ENCODE measurements around the gene ITGB4. TPM values are rescaled to one million over a fixed set of nuclear protein-coding genes. Genes with fewer than 3 reads are reported as not detected.
A peak's percentile ranks its signal among the peaks of the same experiment; 100 is the strongest.

ITGB4 gene
- total and polyA plus RNA-seq, 2 of the 13 experiments (the other 11 are each of a cell fraction or from before 2014, with no cell fraction given) = 6.9 to 14.5 TPM

GRCh38 chr17:75757086-75757681 lies 35.9 kb downstream of the ITGB4 start:
- H3K27me3 ChIP-seq (ENCODE audit: control insufficient read depth in 1 of 2, insufficient read depth in 2 of 2, low read length in 2 of 2) = no peaks in the 10 kb centered on the region
- H3K27ac ChIP-seq (ENCODE audit: extremely low read length, insufficient read depth, low read length) = no peak overlapping the region
- WGBS (ENCODE audit: low lambda C conversion rate) = 90% methylated on average over 20 of the region's 21 CpGs
- H4K20me1 ChIP-seq (ENCODE audit: insufficient read depth, low read length) = no peaks in the 10 kb centered on the region
- H3K9ac ChIP-seq (ENCODE audit: insufficient read depth, low read depth, low read length) = no peak overlapping the region
- in situ Hi-C loops (cut with HindIII; ENCODE audit: extremely low pct_ligation_motif_present, low pct_unique_long_range_greater_than_20kb) (loop anchor here (10.0 kb wide), 1 partner anchor 142 kb away; no protein-coding TSS in a partner anchor), intact Hi-C loops (cut with micrococcal nuclease; ENCODE audit: unreplicated experiment) (no loop called here)
- ChIA-PET POLR2A (interaction anchor here (1.0 to 5.8 kb wide), 3 partner anchors 7 to 23 kb away, joined by 4 to 116 read pairs (median 66); partner anchors contain the start of gene GALK1), CTCF (ENCODE audit: low intra/inter-chr PET ratio, low total read pairs) (no interaction called here)
- BruUV-seq (replicated peaks) = no TSS peak
- no peaks in the 10 kb centered on the region for H3K9me3 ChIP-seq (ENCODE audit: low read length)
- no peaks in the 10 kb centered on the region for H3K36me3 ChIP-seq (replicated peaks in 1 of 2; ENCODE audit: control insufficient read depth in 1 of 2, insufficient read depth in 2 of 2, low read length in 2 of 2)
- FAIRE-seq (no peak), ATAC-seq (no peak), DNase-seq (ENCODE audit: low spot score) (no peak)
- no peaks in the 10 kb centered on the region for H3K79me2 ChIP-seq (ENCODE audit: insufficient read depth, low read length)
- TF ChIP-seq ZFP91 (CRISPR knock-in tag; IDR thresholded peaks at IDR 0.05; ENCODE audit: borderline replicate concordance) = 0 out of 2 replicates have a peak, but pooled peaks have one; percentile 12
- no peak for TF ChIP-seq ZNF660 (CRISPR knock-in tag; IDR thresholded peaks at IDR 0.05; ENCODE audit: borderline replicate concordance, low read depth)
- no peak overlapping the region for H3K4me2 ChIP-seq (ENCODE audit: low read depth, low read length)
- peaks cover 63% of the 10 kb centered on the region for H3K4me1 ChIP-seq (ENCODE audit: insufficient read depth, low read length)
- no peak overlapping the region for H3K4me3 ChIP-seq (replicated peaks in 1 of 3; ENCODE audit: insufficient read depth in 1 of 3, low read depth in 2 of 3, low read length in 3 of 3)
- no peak overlapping the region for H2AFZ ChIP-seq (ENCODE audit: low read length)

DNA sequence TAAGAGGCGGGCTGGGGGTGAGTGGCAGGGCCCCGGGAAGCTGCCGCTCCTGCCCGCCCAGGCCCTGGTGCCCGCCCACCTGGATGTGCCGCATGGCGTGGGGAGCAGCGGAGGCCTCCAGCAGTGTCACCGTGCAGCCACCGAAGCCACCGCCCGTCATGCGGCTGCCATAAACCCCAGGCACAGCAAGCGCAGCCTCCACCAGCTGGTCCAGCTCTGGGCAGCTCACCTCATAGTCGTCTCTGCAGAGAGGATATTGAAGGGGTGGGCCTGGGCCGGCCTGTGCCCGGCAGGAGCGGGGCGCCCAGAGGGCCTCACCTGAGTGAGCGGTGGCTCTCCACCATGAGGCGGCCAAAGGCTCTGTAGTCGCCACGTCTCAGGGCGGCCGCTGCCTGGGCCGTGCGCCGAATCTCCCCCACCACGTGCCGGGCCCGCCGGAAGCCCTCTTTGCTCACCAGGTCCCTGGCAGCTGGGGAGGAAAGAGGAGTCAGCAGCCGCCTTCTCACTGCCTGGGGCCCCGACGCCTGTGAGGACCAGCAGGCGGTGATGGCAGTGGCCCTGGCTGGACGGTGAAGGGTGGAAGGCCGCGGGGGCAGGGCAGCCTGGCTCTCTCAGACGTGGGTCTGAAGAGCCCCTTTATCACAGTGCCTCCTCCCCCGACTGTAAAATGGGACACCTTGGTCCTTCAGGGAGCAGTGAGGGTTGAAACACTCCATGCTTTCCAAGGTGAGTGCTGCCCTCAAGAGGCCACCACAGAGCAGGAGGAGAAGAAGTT lies 37.1 kb downstream of the ITGB4 start:
- H3K4me2 ChIP-seq (ENCODE audit: low read depth, low read length) = no peak overlapping the region
- DNase-seq (ENCODE audit: low spot score) (no peak), ATAC-seq (no peak; the same call in 2 of the 3 replicates), FAIRE-seq (peak; percentile 64)
- no peak overlapping the region for H2AFZ ChIP-seq (ENCODE audit: low read length)
- no peaks in the 10 kb centered on the region for H3K9me3 ChIP-seq (ENCODE audit: low read length)
- H4K20me1 ChIP-seq (ENCODE audit: insufficient read depth, low read length) = no peaks in the 10 kb centered on the region
- no peak overlapping the region for H3K9ac ChIP-seq (ENCODE audit: insufficient read depth, low read depth, low read length)
- no peaks in the 10 kb centered on the region for H3K36me3 ChIP-seq (replicated peaks in 1 of 2; ENCODE audit: control insufficient read depth in 1 of 2, insufficient read depth in 2 of 2, low read length in 2 of 2)
- H3K4me3 ChIP-seq (replicated peaks in 1 of 3; ENCODE audit: insufficient read depth in 1 of 3, low read depth in 2 of 3, low read length in 3 of 3) = no peak overlapping the region
- H3K79me2 ChIP-seq (ENCODE audit: insufficient read depth, low read length) = no peaks in the 10 kb centered on the region
- intact Hi-C loops (cut with micrococcal nuclease; ENCODE audit: unreplicated experiment) = no loop called here
- peaks cover 65% of the 10 kb centered on the region for H3K4me1 ChIP-seq (ENCODE audit: insufficient read depth, low read length)
- BruUV-seq (replicated peaks) = no TSS peak
- CTCF ChIA-PET (ENCODE audit: low intra/inter-chr PET ratio, low total read pairs) = interaction anchor here (1.4 kb wide), 1 partner anchor 14 kb away, joined by 3 read pairs; no protein-coding TSS in a partner anchor
- H3K27ac ChIP-seq (ENCODE audit: extremely low read length, insufficient read depth, low read length) = no peak overlapping the region
- in situ Hi-C loops (cut with HindIII; ENCODE audit: extremely low pct_ligation_motif_present, low pct_unique_long_range_greater_than_20kb) = loop anchor here (10.0 kb wide), 1 partner anchor 144 kb away; no protein-coding TSS in a partner anchor
- 90% methylated on average over 22 of the region's 41 CpGs for WGBS (ENCODE audit: low lambda C conversion rate)
- no peaks in the 10 kb centered on the region for H3K27me3 ChIP-seq (ENCODE audit: control insufficient read depth in 1 of 2, insufficient read depth in 2 of 2, low read length in 2 of 2)
- POLR2A ChIA-PET = interaction anchor here (1.0 to 8.2 kb wide), 3 partner anchors 6 to 19 kb away, joined by 4 to 390 read pairs (median 116); partner anchors contain the start of gene GALK1
- no peak for TF ChIP-seq ZNF605 (CRISPR knock-in tag; IDR thresholded peaks at IDR 0.05)
- no peak for TF ChIP-seq ZFP1 (CRISPR knock-in tag; IDR thresholded peaks at IDR 0.05)
- no peak for TF ChIP-seq MXD4 (CRISPR knock-in tag; IDR thresholded peaks at IDR 0.05)
- no peak; the same call in 1 of the 2 replicates for TF ChIP-seq ZFX (CRISPR knock-in tag; IDR thresholded peaks at IDR 0.05; ENCODE audit: low read depth)
- no peak for TF ChIP-seq ZMAT5 (CRISPR knock-in tag; IDR thresholded peaks at IDR 0.05; ENCODE audit: borderline replicate concordance, low read depth)
- TF ChIP-seq AKNA (CRISPR knock-in tag; IDR thresholded peaks at IDR 0.05; ENCODE audit: borderline replicate concordance) = no peak
